MCF 10A (cell line): Measurements from ENCODE around the gene CORO2A. TPM values are rescaled to one million over a fixed set of nuclear protein-coding genes. Genes with fewer than 3 reads are reported as not detected.

ENCODE experiments used
- BruUV-seq: library from RNA; stranded (reverse); fragments of 400-500 nt; replicated peaks from 2 replicates; lab custom pipeline; 2021; lab: Mats Ljungman, UMichigan
- CTCF ChIA-PET: fragments of 300-600 bp; sonication (Branson Sonifier 250); formaldehyde crosslinking; extraction: SDS; loops from one replicate; lab custom pipeline; 2021; ENCODE audit warnings: antibody characterized with exemption, inconsistent platforms; lab: Yijun Ruan, JAX
- POLR2A ChIA-PET: fragments of 300-600, 350-650 bp; sonication (Branson Sonifier 250); formaldehyde crosslinking; extraction: SDS; loops from one replicate; lab custom pipeline; 2020; ENCODE audit warnings: antibody characterized with exemption, inconsistent platforms; lab: Yijun Ruan, JAX
- DNase-seq: peaks from one replicate; pipeline ENCODE4 v3.0.0-alpha.2; 2018; ENCODE audit not compliant: unreplicated experiment
- H3K27ac Mint-ChIP-seq: one replicate; pipeline ENCODE4 v1.8.0; 2022; ENCODE audit warnings: mild to moderate bottlenecking, low read depth, mixed read lengths; ENCODE audit not compliant: unreplicated experiment
- H3K27me3 Mint-ChIP-seq: one replicate; pipeline ENCODE4 v1.8.0; 2022; ENCODE audit warnings: mixed read lengths; ENCODE audit not compliant: insufficient read depth, unreplicated experiment
- H3K36me3 Mint-ChIP-seq: one replicate; pipeline ENCODE4 v1.8.0; 2022; ENCODE audit warnings: mild to moderate bottlenecking, moderate library complexity, mixed read lengths; ENCODE audit not compliant: insufficient read depth, unreplicated experiment
- H3K4me1 Mint-ChIP-seq: one replicate; pipeline ENCODE4 v1.8.0; 2022; ENCODE audit warnings: mixed read lengths; ENCODE audit not compliant: insufficient read depth, unreplicated experiment
- H3K4me3 Mint-ChIP-seq: one replicate; pipeline ENCODE4 v1.8.0; 2022; ENCODE audit warnings: mild to moderate bottlenecking, moderate library complexity, mixed read lengths; ENCODE audit not compliant: unreplicated experiment
- H3K9me3 Mint-ChIP-seq: one replicate; pipeline ENCODE4 v1.8.0; 2022; ENCODE audit warnings: mixed read lengths; ENCODE audit not compliant: unreplicated experiment
- CTCF ChIP-seq: fragments of 200-600 bp; IDR thresholded peaks from one replicate; pipeline ENCODE4 v1.8.0; 2022; ENCODE audit warnings: antibody characterized with exemption, mild to moderate bottlenecking; ENCODE audit not compliant: unreplicated experiment
- intact Hi-C: fragments of 100-400 bp; cut with micrococcal nuclease; formaldehyde crosslinking; loops from 2 replicates; pipeline ENCODE4 v1.14.1; 2022
- total RNA-seq: library from RNA; stranded (reverse); gene quantifications from 2 replicates; pipeline ENCODE4 v1.2.3, GENCODE V29; 2022

CORO2A gene
- total RNA-seq, 1 experiment from 2014 or later = 3.4 TPM

- BruUV-seq = no TSS peak
- no peaks in the 10 kb centered on the region for H3K36me3 Mint-ChIP-seq
- no peaks in the 10 kb centered on the region for H3K9me3 Mint-ChIP-seq
- intact Hi-C loops = no loop called here
- no peak overlapping the region for H3K4me3 Mint-ChIP-seq
- DNase-seq = no peak
- no peaks in the 10 kb centered on the region for H3K27me3 Mint-ChIP-seq
- TF ChIP-seq CTCF = no peak
- POLR2A ChIA-PET = interaction anchor here (1.1 kb wide), 1 partner anchor 333 kb away, joined by 3 read pairs; no protein-coding TSS in a partner anchor
- no peak overlapping the region for H3K27ac Mint-ChIP-seq
- CTCF ChIA-PET = interaction anchor here (0.6 to 1.3 kb wide), 2 partner anchors 15 to 399 kb away, joined by 3 read pairs; no protein-coding TSS in a partner anchor
- no peaks in the 10 kb centered on the region for H3K4me1 Mint-ChIP-seq
These were observed 13.3 kb downstream of the CORO2A start for GRCh38 chr9:98178874-98179850.

- POLR2A ChIA-PET = interaction anchor here (0.9 kb wide), 1 partner anchor 17 kb away, joined by 4 read pairs; no protein-coding TSS in a partner anchor
- BruUV-seq = no TSS peak
These were observed 15.8 kb downstream of the CORO2A start for GRCh38 chr9:98176391-98177259.

GRCh38 chr9:98175762-98176161 is 16.7 kb downstream of the CORO2A start:
- intact Hi-C loops = no loop called here
- H3K9me3 Mint-ChIP-seq = no peaks in the 10 kb centered on the region
- no peak overlapping the region for H3K27ac Mint-ChIP-seq
- no peaks in the 10 kb centered on the region for H3K27me3 Mint-ChIP-seq
- POLR2A ChIA-PET = no interaction called here
- no peaks in the 10 kb centered on the region for H3K4me1 Mint-ChIP-seq
- H3K4me3 Mint-ChIP-seq = no peak overlapping the region
- no peaks in the 10 kb centered on the region for H3K36me3 Mint-ChIP-seq
- no peak for TF ChIP-seq CTCF
- no TSS peak for BruUV-seq
- no peak for DNase-seq
- CTCF ChIA-PET = no interaction called here

More at GRCh38 chr9:98176391-98177259, 15.8 kb downstream of the CORO2A start:
- Mint-ChIP-seq H3K27ac (no peak overlapping the region), H3K36me3 (no peaks in the 10 kb centered on the region), H3K9me3 (no peaks in the 10 kb centered on the region), H3K4me1 (no peaks in the 10 kb centered on the region), H3K27me3 (no peaks in the 10 kb centered on the region), H3K4me3 (no peak overlapping the region)
- no peak for TF ChIP-seq CTCF
- no peak for DNase-seq
- CTCF ChIA-PET = interaction anchor here (0.6 kb wide), 1 partner anchor 835 kb away, joined by 3 read pairs; no protein-coding TSS in a partner anchor
- intact Hi-C loops = no loop called here
